ENCODE measurements around the gene DNAJC27.

DNAJC27 gene

DNA sequence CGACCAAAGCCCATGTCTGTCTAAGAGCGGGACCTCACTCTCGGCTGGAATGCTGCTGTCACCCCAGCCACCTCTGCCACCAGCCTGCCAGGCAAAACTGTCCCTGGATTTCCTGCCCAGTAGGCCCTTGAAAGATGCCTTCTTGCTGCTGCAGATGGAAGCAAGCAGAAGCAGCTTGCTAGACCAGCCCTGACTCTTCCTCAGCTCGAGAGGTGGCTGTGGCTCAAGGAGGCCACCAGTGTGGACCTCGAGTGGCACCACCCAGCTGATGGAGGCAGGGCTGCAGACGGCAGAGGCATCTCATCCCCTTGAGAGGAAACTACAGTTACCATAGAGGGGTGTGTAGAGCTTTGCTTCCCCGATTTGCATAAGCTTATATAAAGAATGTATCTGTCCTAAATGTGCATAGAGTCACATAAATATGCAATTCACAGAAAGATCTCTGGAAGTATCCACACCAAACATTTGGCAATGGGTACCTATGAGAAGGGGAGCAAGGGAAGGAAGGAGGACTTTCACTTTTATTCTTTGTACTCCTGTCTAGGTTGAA is 72.3 kb downstream of the DNAJC27 start:
- H3K27ac ChIP-seq (ENCODE audit: low read length), result no peak overlapping the region
- H3K4me1 ChIP-seq (ENCODE audit: control insufficient read depth, low read depth, low read length), result peaks cover 10% of the 10 kb centered on the region
- peaks cover 6% of the 10 kb centered on the region for H3K9me3 ChIP-seq (ENCODE audit: control insufficient read depth, low read depth, low read length)
- no peak overlapping the region for H3K4me3 ChIP-seq (ENCODE audit: low read length)
- H3K27me3 ChIP-seq (ENCODE audit: control insufficient read depth, insufficient read depth, low read length), result no peaks in the 10 kb centered on the region
- no peak overlapping the region for H3K9ac ChIP-seq (ENCODE audit: low read length)
- no peaks in the 10 kb centered on the region for H3K36me3 ChIP-seq (ENCODE audit: control insufficient read depth, low read depth, low read length)

DNA sequence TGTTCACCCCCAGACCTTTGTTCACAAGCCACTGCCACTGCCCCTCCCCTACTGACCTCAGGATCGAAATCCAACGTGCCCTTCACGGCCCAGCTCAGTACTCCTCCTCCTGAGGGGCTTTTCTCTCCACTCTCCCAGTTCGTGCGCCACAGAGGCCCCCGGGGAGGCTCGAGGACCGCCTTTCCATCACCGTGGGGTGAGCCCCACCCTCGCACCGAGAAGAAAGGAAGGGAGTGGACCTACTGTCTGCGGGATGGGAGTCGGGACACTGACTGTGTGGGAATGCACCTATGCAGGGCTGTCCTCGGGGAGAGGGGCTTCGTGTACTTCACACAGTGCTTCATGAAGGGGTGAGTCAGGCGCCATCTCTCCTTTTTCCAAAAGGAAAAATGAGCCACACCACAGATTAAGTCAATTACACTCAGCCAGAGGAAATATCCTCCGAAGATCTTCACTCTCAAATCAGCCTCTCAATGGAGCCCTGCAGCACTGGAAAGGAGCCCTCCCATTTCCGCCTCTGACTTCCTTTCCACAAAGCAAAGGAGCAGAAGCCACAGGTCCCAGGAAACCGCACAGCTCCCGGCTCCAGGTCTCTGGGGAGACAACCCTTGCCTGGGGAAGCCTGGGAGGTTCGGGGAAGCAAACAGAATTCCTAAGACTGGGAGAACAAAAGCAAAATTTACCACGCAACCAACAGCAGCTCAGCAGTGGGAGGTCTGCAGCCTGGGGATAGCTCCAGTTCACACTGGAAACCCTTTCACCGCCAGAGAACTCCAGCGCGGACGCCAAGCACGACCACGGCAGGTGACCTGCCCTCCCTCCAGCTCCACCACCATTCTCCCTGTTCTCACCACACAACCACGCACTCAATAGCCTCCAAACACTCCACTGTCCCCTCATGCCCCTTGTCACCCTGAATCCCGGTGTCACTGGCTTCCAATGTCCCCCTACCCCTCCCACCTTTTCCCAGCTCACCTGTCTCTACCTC is 73.3 kb downstream of the DNAJC27 start:
- H3K9me3 ChIP-seq (ENCODE audit: control insufficient read depth, low read depth, low read length), result peaks cover 7% of the 10 kb centered on the region

DNA sequence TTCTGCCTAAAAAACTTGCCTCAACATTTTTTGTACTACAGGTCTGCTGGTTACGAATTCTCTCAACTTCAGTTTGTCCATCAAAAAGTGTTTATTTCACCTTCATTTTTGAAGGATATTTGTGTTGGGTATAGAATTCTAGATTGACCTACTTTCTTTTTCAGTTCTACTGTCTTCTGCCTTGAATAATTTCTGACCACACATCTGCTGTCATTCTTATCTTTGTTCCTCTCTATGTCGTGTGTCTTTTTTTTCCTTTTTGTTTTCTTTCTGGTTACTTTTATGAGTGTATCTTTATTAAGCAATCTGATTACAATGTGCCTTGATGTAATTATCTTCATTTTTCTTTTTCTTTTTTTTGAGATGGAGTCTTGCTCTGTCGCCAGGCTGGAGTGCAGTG is 77.0 kb downstream of the DNAJC27 start:
- H3K27me3 ChIP-seq (ENCODE audit: control insufficient read depth, insufficient read depth, low read length), result no peaks in the 10 kb centered on the region
- peaks cover 7% of the 10 kb centered on the region for H3K9me3 ChIP-seq (ENCODE audit: control insufficient read depth, low read depth, low read length)
- H3K36me3 ChIP-seq (ENCODE audit: control insufficient read depth, low read depth, low read length), result no peaks in the 10 kb centered on the region
- peaks cover 8% of the 10 kb centered on the region for H3K4me1 ChIP-seq (ENCODE audit: control insufficient read depth, low read depth, low read length)
- H3K4me3 ChIP-seq (ENCODE audit: low read length), result no peak overlapping the region
- no peak overlapping the region for H3K9ac ChIP-seq (ENCODE audit: low read length)
- H3K27ac ChIP-seq (ENCODE audit: low read length), result no peak overlapping the region

More for the DNA sequence above, 73.3 kb downstream of the DNAJC27 start:
- peaks cover 8% of the 10 kb centered on the region for H3K4me1 ChIP-seq (ENCODE audit: control insufficient read depth, low read depth, low read length)
- no peak overlapping the region for H3K27ac ChIP-seq (ENCODE audit: low read length)
- no peak overlapping the region for H3K4me3 ChIP-seq (ENCODE audit: low read length)
- no peaks in the 10 kb centered on the region for H3K27me3 ChIP-seq (ENCODE audit: control insufficient read depth, insufficient read depth, low read length)
- no peak overlapping the region for H3K9ac ChIP-seq (ENCODE audit: low read length)
- no peaks in the 10 kb centered on the region for H3K36me3 ChIP-seq (ENCODE audit: control insufficient read depth, low read depth, low read length)

DNA sequence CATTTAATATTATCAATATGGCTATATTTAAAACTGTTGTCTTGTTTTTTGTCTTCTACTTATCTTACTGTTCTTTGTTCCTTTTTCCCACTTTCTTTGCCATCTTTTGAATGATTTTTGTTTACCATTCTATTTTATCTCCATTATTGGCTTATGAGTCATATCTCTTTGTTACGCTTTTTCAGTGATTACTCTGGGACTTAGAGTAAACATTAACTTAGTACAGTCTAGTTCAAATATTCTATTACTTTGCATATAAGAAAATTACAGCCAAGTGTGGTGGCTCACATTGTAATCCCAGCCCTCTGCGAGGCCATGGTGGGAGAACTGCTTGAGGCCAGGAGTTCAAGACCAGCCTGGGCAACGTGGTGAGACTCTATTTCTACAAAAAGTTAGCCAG is 77.8 kb downstream of the DNAJC27 start:
- Histone ChIP-seq H3K4me3 (ENCODE audit: low read length) (no peak overlapping the region), H3K9ac (ENCODE audit: low read length) (no peak overlapping the region), H3K27me3 (ENCODE audit: control insufficient read depth, insufficient read depth, low read length) (no peaks in the 10 kb centered on the region), H3K27ac (ENCODE audit: low read length) (no peak overlapping the region), H3K36me3 (ENCODE audit: control insufficient read depth, low read depth, low read length) (no peaks in the 10 kb centered on the region), H3K9me3 (ENCODE audit: control insufficient read depth, low read depth, low read length) (peaks cover 7% of the 10 kb centered on the region), H3K4me1 (ENCODE audit: control insufficient read depth, low read depth, low read length) (peaks cover 6% of the 10 kb centered on the region)

All from iPS-18a (cell line).